ENCODE data around the gene TIMM23. TPM values are rescaled to one million over a fixed set of nuclear protein-coding genes. Genes with fewer than 3 reads are reported as not detected.

TIMM23 gene
- total RNA-seq, 1 experiment from 2014 or later: 70.1 TPM

GRCh38 chr10:46017733-46018132 is 45.4 kb downstream of the TIMM23 start:
- Histone ChIP-seq H3K27ac (ENCODE audit: low read depth, low read length) (no peak overlapping the region), H3K27me3 (ENCODE audit: insufficient read depth, low read length) (no peaks in the 10 kb centered on the region), H3K9me2 (ENCODE audit: insufficient read depth) (no peaks in the 10 kb centered on the region), H3K4me2 (ENCODE audit: low read length) (no peak overlapping the region), H3K9me3 (ENCODE audit: control insufficient read depth in 1 of 2, insufficient read depth in 1 of 2, low read depth in 1 of 2, low read length in 2 of 2) (no peaks in the 10 kb centered on the region), H3K4me1 (ENCODE audit: control insufficient read depth in 1 of 2, insufficient read depth in 2 of 2, low read length in 2 of 2) (peaks cover 13 to 24% of the 10 kb centered on the region in 2 experiments), H2AFZ (ENCODE audit: low read depth, low read length, poor library complexity, severe bottlenecking) (no peak overlapping the region), H4K20me1 (ENCODE audit: insufficient read depth) (peaks cover 9% of the 10 kb centered on the region; the same call in 1 of the 2 replicates), H3K4me3 (replicated peaks in 1 of 2; ENCODE audit: low read depth in 1 of 2, low read length in 2 of 2) (no peak overlapping the region), H3K36me3 (ENCODE audit: control insufficient read depth in 1 of 2, insufficient read depth in 2 of 2, low read length in 2 of 2) (peaks cover 7 to 10% of the 10 kb centered on the region in 2 experiments; a peak in 3 of 4 replicates), H3K9ac (ENCODE audit: low read length) (no peak overlapping the region), H3K79me2 (ENCODE audit: insufficient read depth, low read length) (peaks cover 78% of the 10 kb centered on the region)
- ATAC-seq (no peak), DNase-seq (ENCODE audit: low read depth, low spot score) (no peak)
- ChIA-PET RAD21 (ENCODE audit: low non-redundant PET in 1 of 2, low total read pairs in 2 of 2, uncharacterized antibody in 2 of 2, unreplicated experiment in 2 of 2) (no interaction called here), CTCF (interaction anchor here (1.2 kb wide), 1 partner anchor 11 kb away, joined by 4 read pairs; no protein-coding TSS in a partner anchor), POLR2A (interaction anchor here (1.5 kb wide), 1 partner anchor 12 kb away, joined by 4 read pairs; no protein-coding TSS in a partner anchor)
- no peak for TF ChIP-seq EZH2 (IDR thresholded peaks at IDR 0.05)
- TF ChIP-seq FOSL1 (IDR thresholded peaks at IDR 0.05; ENCODE audit: low read depth): no peak
- TF ChIP-seq, protein P1, sequence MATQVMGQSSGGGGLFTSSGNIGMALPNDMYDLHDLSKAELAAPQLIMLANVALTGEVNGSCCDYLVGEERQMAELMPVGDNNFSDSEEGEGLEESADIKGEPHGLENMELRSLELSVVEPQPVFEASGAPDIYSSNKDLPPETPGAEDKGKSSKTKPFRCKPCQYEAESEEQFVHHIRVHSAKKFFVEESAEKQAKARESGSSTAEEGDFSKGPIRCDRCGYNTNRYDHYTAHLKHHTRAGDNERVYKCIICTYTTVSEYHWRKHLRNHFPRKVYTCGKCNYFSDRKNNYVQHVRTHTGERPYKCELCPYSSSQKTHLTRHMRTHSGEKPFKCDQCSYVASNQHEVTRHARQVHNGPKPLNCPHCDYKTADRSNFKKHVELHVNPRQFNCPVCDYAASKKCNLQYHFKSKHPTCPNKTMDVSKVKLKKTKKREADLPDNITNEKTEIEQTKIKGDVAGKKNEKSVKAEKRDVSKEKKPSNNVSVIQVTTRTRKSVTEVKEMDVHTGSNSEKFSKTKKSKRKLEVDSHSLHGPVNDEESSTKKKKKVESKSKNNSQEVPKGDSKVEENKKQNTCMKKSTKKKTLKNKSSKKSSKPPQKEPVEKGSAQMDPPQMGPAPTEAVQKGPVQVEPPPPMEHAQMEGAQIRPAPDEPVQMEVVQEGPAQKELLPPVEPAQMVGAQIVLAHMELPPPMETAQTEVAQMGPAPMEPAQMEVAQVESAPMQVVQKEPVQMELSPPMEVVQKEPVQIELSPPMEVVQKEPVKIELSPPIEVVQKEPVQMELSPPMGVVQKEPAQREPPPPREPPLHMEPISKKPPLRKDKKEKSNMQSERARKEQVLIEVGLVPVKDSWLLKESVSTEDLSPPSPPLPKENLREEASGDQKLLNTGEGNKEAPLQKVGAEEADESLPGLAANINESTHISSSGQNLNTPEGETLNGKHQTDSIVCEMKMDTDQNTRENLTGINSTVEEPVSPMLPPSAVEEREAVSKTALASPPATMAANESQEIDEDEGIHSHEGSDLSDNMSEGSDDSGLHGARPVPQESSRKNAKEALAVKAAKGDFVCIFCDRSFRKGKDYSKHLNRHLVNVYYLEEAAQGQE (IDR thresholded peaks at IDR 0.05; ENCODE audit: low read depth): no peak
- TF ChIP-seq TCF7L2 (IDR thresholded peaks at IDR 0.05; ENCODE audit: borderline replicate concordance, extremely low read depth, insufficient read depth, insufficient read length): no peak
- TF ChIP-seq, protein P2, sequence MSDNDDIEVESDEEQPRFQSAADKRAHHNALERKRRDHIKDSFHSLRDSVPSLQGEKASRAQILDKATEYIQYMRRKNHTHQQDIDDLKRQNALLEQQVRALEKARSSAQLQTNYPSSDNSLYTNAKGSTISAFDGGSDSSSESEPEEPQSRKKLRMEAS (IDR thresholded peaks at IDR 0.05): no peak
- no peak for TF ChIP-seq CEBPB (IDR thresholded peaks at IDR 0.05; ENCODE audit: low read depth)
- TF ChIP-seq CBX3 (IDR thresholded peaks at IDR 0.05; ENCODE audit: low read depth): no peak
- TF ChIP-seq POLR2A (IDR thresholded peaks at IDR 0.05; ENCODE audit: borderline replicate concordance, extremely low read depth, insufficient read depth, insufficient read length): no peak
- no TSS peak for BruUV-seq (replicated peaks)
- intact Hi-C loops (cut with micrococcal nuclease): no loop called here
